GM13976 (cell line): ENCODE data around the gene PPM1B.

ENCODE experiments used
- DNase-seq: peaks from one replicate; pipeline ENCODE4 v3.0.0; 2012; ENCODE audit warnings: low spot score
- CTCF ChIP-seq: IDR thresholded peaks from 2 replicates; pipeline ENCODE4 v1.5.1; 2012; ENCODE audit warnings: borderline replicate concordance, mild to moderate bottlenecking; ENCODE audit not compliant: insufficient read depth; ENCODE audit errors: extremely low read depth, missing control alignments, control extremely low read depth
- in situ Hi-C: fragments of 300-500 bp; cut with MboI; formaldehyde crosslinking; loops from one replicate; pipeline ENCODE4 v1.12.0; 2022; ENCODE audit warnings: low sequenced_read_pairs, mixed read lengths, inconsistent platforms; ENCODE audit not compliant: unreplicated experiment

The PPM1B gene

GRCh38 chr2:44181648-44182047, 13.0 kb downstream of the PPM1B start:
- DNase-seq, result no peak
- in situ Hi-C loops, result no loop called here
- no peak for TF ChIP-seq CTCF

GRCh38 chr2:44184106-44184505, 15.4 kb downstream of the PPM1B start:
- TF ChIP-seq CTCF, result no peak
- in situ Hi-C loops, result no loop called here
- DNase-seq, result peak; percentile 37

- DNase-seq, result no peak
- TF ChIP-seq CTCF, result no peak
- in situ Hi-C loops, result no loop called here
Observed at GRCh38 chr2:44186810-44187209, 18.1 kb downstream of the PPM1B start.

DNA sequence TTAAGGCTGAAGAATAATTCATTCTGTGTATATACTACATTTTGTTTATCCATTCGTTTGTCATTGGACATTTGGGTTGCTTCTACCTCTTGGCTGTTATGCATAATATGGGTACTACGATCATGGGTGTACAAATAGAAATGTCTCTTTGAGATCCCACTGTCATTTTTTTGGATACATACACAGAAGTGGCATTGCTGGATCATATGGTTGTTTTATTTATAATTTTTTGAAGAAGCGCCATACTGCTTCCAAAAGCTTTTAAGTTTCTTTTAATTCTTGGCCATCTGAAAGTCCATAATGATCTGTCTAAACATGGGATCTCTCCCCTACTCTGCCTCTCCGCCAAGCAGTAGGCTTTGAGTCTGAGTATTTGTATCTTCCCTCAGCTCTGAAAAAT, 18.6 kb downstream of the PPM1B start:
- in situ Hi-C loops, result no loop called here
- no peak for DNase-seq
- no peak for TF ChIP-seq CTCF

DNA sequence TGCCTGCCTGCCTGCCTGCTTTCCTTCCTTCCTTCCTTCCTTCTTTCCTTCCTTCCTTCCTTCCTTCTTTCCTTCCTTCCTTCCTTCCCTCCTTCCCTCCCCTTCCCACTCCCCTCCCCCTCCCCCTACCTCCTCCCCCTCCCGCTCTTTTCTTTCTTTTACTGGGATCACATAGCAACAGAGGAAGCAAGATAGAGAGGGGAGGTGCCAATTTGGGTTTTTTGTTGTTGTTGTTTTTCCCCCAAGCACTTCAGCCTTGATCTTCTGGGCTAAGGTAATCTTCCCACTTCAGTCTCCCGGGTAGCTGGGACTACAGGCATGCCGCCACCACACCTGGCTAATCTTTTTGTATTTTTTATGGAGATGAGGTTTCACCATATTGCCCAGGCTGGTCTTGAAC, 20.0 kb downstream of the PPM1B start:
- in situ Hi-C loops, result no loop called here
- DNase-seq, result no peak
- no peak for TF ChIP-seq CTCF

DNA sequence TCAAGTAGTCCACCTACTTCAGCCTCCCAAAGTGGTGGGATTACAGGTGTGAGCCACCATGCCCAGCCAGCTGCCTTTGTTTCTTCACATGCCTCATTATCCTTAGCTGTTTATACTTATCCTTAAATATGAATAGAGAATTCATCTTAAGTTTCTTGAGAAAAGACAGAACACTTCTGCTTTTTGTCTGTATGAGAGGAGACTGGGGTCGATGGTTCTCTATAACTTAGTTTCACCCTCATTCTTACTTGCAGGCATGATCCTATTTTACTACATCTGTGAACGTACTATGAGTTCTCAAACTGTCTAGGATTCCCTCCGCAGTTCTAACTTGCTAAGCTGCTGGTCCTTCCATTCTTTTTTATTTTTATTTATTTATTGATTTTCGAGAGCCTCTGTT, 20.4 kb downstream of the PPM1B start:
- no peak for DNase-seq
- in situ Hi-C loops, result no loop called here
- no peak for TF ChIP-seq CTCF

DNA sequence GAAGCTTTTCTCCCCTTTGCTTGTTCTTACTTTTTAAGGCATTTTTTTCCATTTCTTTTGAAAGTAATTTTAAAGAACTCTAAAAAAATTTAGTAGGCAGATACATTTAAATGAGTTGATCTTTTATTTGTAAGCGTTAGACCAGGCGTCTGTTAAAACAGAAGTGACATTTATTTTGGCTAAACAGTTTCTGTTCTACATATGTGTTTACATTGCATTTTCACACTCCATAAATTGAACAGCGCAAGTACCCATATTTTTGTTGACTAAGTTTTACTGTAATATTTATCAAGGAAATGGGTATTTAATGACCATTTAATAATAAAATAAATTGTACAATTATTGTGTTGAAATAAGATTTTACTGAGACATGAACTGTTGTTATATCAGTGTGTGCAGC, 21.9 kb downstream of the PPM1B start:
- TF ChIP-seq CTCF, result no peak
- in situ Hi-C loops, result no loop called here
- DNase-seq, result no peak
